ENCODE measurements around the gene BARX1.

- TF ChIP-seq CTCF (IDR thresholded peaks at IDR 0.05; ENCODE audit: low read length) (no peak), EZH2 (optimal IDR thresholded peaks at IDR 0.05; ENCODE audit: low read depth, low read length) (no peak)
Measured at GRCh38 chr9:93909242-93909616, 45.9 kb downstream of the BARX1 start.
